ENCODE measurements around the gene SLC25A2. TPM values are rescaled to one million over a fixed set of nuclear protein-coding genes. Genes with fewer than 3 reads are reported as not detected.
"Not testable (repeated sequence)": the region's sequence is repeated elsewhere in the genome, so short reads cannot be mapped to it uniquely, and the experiment has no call there.

SLC25A2 gene
- under 1 TPM; 0.46 to 0.63 TPM for total RNA-seq

- Mint-ChIP-seq H3K4me3 (no peak within 1 kb of the TSS), H3K36me3 (ENCODE audit: insufficient read depth in 2 of 2) (peaks cover 22 to 23% of the 10 kb centered on the region in 2 donors), H3K27me3 (ENCODE audit: low read depth) (no peaks in the 10 kb centered on the region), H3K4me1 (ENCODE audit: low read depth) (no peaks in the 10 kb centered on the region), H3K27ac (no peak within 1 kb of the TSS), H3K9me3 (peaks cover 6 to 21% of the 10 kb centered on the region in 2 donors)
- ATAC-seq (replicated peaks in 1 of 2) (no peak), DNase-seq (no peak)
Measured at GRCh38 chr5:141303756-141304155, at the start of gene SLC25A2. Gene SLC25A2, minus strand, starts transcription at chr5:141304049. Its CDS starts 184 bp downstream, at chr5:141303865.

- DNase-seq: no peak
- peaks cover 17 to 19% of the 10 kb centered on the region in 2 donors for H3K36me3 Mint-ChIP-seq (ENCODE audit: insufficient read depth in 2 of 2)
- H3K27me3 Mint-ChIP-seq (ENCODE audit: low read depth): peaks cover 77% of the 10 kb centered on the region
- no peak overlapping the region for H3K27ac Mint-ChIP-seq
- ATAC-seq (replicated peaks in 1 of 2): no peak
- peaks cover 6% of the 10 kb centered on the region for H3K4me1 Mint-ChIP-seq (ENCODE audit: low read depth)
- H3K4me3 Mint-ChIP-seq: no peak overlapping the region
- peaks cover 8 to 12% of the 10 kb centered on the region in 2 donors for H3K9me3 Mint-ChIP-seq
Measured at GRCh38 chr5:141351591-141351990, 47.7 kb upstream of the SLC25A2 start.

DNA sequence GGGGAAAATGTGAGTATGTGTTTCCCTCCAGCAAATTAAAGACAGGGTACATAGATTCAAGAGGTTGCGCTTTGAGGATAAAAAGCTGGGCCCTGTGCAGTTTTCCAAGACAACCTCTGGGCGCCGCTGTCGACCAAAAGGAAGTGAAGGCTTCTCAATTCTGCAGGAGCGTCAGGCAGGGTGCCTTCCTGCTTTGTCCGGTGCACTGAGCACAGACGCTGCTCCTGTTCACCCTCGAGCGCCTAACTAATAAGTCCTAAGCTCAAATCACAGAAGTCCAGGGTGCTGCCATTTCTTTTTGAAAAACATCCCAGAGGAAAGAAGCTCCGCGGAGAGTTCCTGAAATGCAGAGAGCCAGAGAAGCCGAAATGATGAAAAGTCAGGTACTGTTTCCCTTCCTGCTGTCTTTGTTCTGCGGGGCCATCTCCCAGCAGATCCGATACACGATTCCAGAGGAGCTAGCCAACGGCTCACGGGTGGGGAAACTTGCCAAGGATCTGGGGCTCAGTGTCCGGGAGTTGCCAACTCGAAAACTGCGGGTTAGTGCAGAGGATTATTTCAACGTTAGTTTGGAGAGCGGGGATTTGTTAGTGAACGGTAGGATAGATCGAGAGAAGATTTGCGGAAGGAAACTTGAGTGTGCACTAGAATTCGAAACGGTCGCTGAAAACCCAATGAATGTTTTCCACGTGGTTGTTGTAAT is 46.2 kb upstream of the SLC25A2 start, which contains the start of gene PCDHGB1:
Gene PCDHGB1 (plus strand): TSS at position 183 of the 703 bp plus-strand sequence. CDS start 162 bp downstream, at position 345.
- peak within 1 kb of the TSS; percentile 50 for H3K27ac Mint-ChIP-seq
- peak; percentile 38 to 51 for DNase-seq
- peak within 1 kb of the TSS; percentile 75 to 82 for H3K4me3 Mint-ChIP-seq
- H3K9me3 Mint-ChIP-seq: peaks cover 10 to 15% of the 10 kb centered on the region in 2 donors
- H3K4me1 Mint-ChIP-seq (ENCODE audit: low read depth): peaks cover 6% of the 10 kb centered on the region
- peaks cover 74% of the 10 kb centered on the region for H3K27me3 Mint-ChIP-seq (ENCODE audit: low read depth)
- peaks cover 15 to 30% of the 10 kb centered on the region in 2 donors for H3K36me3 Mint-ChIP-seq (ENCODE audit: insufficient read depth in 2 of 2)
- ATAC-seq (replicated peaks in 1 of 2): no peak

DNA sequence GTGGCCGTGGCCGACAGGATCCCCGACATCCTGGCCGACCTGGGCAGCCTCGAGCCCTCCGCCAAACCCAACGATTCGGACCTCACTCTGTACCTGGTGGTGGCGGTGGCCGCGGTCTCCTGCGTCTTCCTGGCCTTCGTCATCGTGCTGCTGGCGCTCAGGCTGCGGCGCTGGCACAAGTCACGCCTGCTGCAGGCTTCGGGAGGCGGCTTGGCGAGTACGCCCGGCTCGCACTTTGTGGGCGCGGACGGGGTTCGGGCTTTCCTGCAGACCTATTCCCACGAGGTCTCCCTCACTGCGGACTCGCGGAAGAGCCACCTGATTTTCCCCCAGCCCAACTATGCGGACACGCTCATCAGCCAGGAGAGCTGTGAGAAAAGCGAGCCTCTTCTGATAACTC is 42.2 kb upstream of the SLC25A2 start:
- H3K4me1 Mint-ChIP-seq (ENCODE audit: low read depth); DNase-seq; ATAC-seq (replicated peaks in 1 of 2); H3K27ac Mint-ChIP-seq; H3K4me3 Mint-ChIP-seq: not testable (repeated sequence)
- Mint-ChIP-seq H3K36me3 (ENCODE audit: insufficient read depth in 2 of 2) (peaks cover 16 to 39% of the 10 kb centered on the region in 2 donors), H3K27me3 (ENCODE audit: low read depth) (peaks cover 67% of the 10 kb centered on the region), H3K9me3 (peaks cover 8 to 10% of the 10 kb centered on the region in 2 donors)

- DNase-seq (no peak), ATAC-seq (replicated peaks in 1 of 2) (no peak)
- Mint-ChIP-seq H3K9me3 (peaks cover 9 to 12% of the 10 kb centered on the region in 2 donors), H3K27me3 (ENCODE audit: low read depth) (peaks cover 62% of the 10 kb centered on the region), H3K4me1 (ENCODE audit: low read depth) (peaks cover 6% of the 10 kb centered on the region), H3K36me3 (ENCODE audit: insufficient read depth in 2 of 2) (peaks cover 18 to 42% of the 10 kb centered on the region in 2 donors), H3K4me3 (no peak overlapping the region), H3K27ac (no peak overlapping the region)
Measured at GRCh38 chr5:141345327-141345726, 41.5 kb upstream of the SLC25A2 start.

- peaks cover 55% of the 10 kb centered on the region for H3K27me3 Mint-ChIP-seq (ENCODE audit: low read depth)
- H3K9me3 Mint-ChIP-seq: peaks cover 8 to 12% of the 10 kb centered on the region in 2 donors
- no peaks in the 10 kb centered on the region for H3K4me1 Mint-ChIP-seq (ENCODE audit: low read depth)
- ATAC-seq (replicated peaks in 1 of 2): no peak
- no peak for DNase-seq
- H3K27ac Mint-ChIP-seq: no peak overlapping the region
- peaks cover 19 to 38% of the 10 kb centered on the region in 2 donors for H3K36me3 Mint-ChIP-seq (ENCODE audit: insufficient read depth in 2 of 2)
- peak overlapping the region; percentile 72 to 78 for H3K4me3 Mint-ChIP-seq
Measured at GRCh38 chr5:141343953-141344463, 40.2 kb upstream of the SLC25A2 start.

DNA sequence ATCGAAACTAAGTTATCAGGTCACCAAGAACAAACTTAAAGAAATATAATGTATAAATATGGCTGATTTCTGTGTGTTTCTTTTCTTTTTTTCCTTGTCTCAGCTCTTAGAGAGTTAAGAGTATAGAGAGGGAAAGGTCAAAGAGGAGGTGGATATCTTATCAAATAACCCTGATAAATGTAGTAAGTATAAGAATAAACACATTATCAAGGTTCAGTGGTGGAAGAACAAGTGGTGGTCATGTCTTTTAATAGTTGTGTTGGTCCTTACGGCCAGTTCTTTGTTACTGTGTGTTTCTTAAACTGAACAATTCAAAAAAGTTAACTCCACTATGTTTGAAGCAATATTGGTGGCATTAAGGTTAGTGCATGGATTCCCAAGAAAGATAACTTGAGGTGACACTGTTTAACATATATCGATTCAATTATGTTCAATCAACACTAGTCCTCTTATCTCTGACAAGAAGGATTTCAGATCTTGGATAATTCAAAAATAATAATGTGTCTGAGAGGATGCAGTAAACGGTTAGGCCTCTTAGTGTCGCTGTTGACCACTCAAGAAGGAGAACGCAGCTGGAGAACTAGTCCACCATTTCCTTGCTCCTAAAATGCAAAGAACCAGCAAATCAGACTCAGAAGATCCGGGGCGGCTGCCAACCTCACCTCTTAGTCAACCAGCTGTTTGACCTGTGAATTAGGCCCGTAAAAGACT is 39.5 kb upstream of the SLC25A2 start, which contains the start of gene PCDHGA3:
Gene PCDHGA3 (plus strand): TSS at position 588 of the 711 bp plus-strand sequence. CDS start 205 bp downstream, outside the sequence.
- Mint-ChIP-seq H3K9me3 (peaks cover 8 to 14% of the 10 kb centered on the region in 2 donors), H3K4me3 (peak within 1 kb of the TSS; percentile 72 to 78), H3K4me1 (ENCODE audit: low read depth) (no peaks in the 10 kb centered on the region), H3K36me3 (ENCODE audit: insufficient read depth in 2 of 2) (peaks cover 21 to 39% of the 10 kb centered on the region in 2 donors), H3K27me3 (ENCODE audit: low read depth) (peaks cover 55% of the 10 kb centered on the region), H3K27ac (no peak within 1 kb of the TSS)
- DNase-seq (peak in 1 of 2 donors; percentile 33), ATAC-seq (replicated peaks in 1 of 2) (no peak)

DNA sequence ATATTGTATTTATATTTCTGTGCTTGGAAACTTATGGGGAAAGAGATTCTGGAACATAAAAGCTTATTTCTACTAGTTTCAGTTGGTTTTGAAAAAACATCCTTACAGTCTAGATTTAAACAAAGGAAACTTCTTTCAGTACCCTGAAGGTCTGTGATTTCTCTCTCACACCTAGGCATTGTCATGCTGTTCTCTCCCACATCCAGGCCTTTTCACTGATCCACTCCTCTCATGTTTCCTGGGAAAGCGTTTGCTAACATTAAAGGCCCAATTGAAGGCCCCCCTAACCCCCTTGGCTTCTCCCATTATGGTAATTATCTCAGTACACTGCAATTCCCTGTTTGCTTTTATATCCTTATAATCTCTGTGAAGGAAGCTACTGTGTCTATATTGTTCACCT is 38.9 kb upstream of the SLC25A2 start:
- Mint-ChIP-seq H3K27me3 (ENCODE audit: low read depth) (peaks cover 60% of the 10 kb centered on the region), H3K9me3 (peaks cover 9 to 14% of the 10 kb centered on the region in 2 donors)
- ATAC-seq (replicated peaks in 1 of 2): no peak

DNA sequence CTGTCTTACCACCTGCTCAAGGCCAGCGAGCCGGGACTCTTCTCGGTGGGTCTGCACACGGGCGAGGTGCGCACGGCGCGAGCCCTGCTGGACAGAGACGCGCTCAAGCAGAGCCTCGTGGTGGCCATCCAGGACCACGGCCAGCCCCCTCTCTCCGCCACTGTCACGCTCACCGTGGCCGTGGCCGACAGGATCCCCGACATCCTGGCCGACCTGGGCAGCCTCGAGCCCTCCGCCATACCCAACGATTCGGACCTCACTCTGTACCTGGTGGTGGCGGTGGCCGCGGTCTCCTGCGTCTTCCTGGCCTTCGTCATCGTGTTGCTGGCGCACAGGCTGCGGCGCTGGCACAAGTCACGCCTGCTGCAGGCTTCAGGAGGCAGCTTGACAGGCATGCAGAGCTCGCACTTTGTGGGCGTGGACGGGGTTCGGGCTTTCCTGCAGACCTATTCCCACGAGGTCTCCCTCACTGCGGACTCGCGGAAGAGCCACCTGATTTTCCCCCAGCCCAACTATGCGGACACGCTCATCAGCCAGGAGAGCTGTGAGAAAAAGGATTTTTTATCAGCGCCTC is 37.0 kb upstream of the SLC25A2 start:
- DNase-seq; ATAC-seq (replicated peaks in 1 of 2); H3K4me3 Mint-ChIP-seq; H3K4me1 Mint-ChIP-seq (ENCODE audit: low read depth); H3K27ac Mint-ChIP-seq: not testable (repeated sequence)
- Mint-ChIP-seq H3K9me3 (peaks cover 8 to 17% of the 10 kb centered on the region in 2 donors), H3K36me3 (ENCODE audit: insufficient read depth in 2 of 2) (peaks cover 22 to 31% of the 10 kb centered on the region in 2 donors), H3K27me3 (ENCODE audit: low read depth) (peaks cover 53% of the 10 kb centered on the region)

More for the DNA sequence above, 38.9 kb upstream of the SLC25A2 start:
- H3K4me1 Mint-ChIP-seq (ENCODE audit: low read depth): no peaks in the 10 kb centered on the region
- peaks cover 23 to 40% of the 10 kb centered on the region in 2 donors for H3K36me3 Mint-ChIP-seq (ENCODE audit: insufficient read depth in 2 of 2)
- H3K27ac Mint-ChIP-seq: no peak overlapping the region
- no peak for DNase-seq
- no peak overlapping the region for H3K4me3 Mint-ChIP-seq

DNA sequence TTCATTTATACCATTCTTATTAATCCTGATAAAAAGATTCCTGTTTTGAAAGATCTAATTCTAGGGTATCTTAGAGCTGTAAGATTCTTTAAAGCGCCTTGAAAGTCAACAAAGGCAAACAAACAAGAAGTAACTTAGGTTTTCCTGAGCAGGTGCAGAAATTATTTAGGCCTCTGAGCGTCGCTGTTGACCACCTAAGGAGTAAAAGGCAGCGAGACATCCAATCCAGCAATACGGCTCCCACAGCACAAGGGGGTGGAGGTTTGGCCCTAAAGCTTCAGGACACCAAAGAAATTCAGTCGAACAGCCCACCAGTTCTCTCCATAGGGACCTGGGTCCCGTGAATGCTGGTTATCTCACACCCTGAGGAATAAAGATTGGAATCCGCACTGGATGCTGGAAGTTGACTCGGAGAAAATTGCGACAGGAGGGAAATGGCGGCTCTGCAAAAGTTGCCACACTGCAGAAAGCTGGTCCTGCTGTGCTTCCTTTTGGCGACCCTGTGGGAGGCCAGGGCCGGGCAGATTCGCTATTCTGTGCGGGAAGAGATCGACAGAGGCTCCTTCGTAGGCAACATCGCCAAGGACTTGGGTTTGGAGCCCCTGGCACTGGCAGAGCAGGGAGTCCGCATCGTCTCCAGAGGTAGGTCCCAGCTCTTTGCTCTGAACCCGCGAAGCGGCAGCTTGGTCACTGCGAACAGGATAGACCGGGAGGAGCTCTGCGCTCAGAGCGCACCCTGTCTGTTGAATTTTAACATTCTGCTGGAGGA is 34.9 kb upstream of the SLC25A2 start, which contains the start of gene PCDHGA2:
Gene PCDHGA2 (plus strand): TSS at position 223 of the 769 bp plus-strand sequence.
- Mint-ChIP-seq H3K27ac (no peak within 1 kb of the TSS), H3K9me3 (peaks cover 8 to 16% of the 10 kb centered on the region in 2 donors), H3K4me1 (ENCODE audit: low read depth) (no peaks in the 10 kb centered on the region), H3K36me3 (ENCODE audit: insufficient read depth in 2 of 2) (peaks cover 22 to 29% of the 10 kb centered on the region in 2 donors), H3K27me3 (ENCODE audit: low read depth) (peaks cover 57% of the 10 kb centered on the region), H3K4me3 (peak within 1 kb of the TSS; percentile 56 to 73)
- ATAC-seq (replicated peaks in 1 of 2) (peak in 1 of 2 donors; percentile 40), DNase-seq (peak in 1 of 2 donors; percentile 30)

DNA sequence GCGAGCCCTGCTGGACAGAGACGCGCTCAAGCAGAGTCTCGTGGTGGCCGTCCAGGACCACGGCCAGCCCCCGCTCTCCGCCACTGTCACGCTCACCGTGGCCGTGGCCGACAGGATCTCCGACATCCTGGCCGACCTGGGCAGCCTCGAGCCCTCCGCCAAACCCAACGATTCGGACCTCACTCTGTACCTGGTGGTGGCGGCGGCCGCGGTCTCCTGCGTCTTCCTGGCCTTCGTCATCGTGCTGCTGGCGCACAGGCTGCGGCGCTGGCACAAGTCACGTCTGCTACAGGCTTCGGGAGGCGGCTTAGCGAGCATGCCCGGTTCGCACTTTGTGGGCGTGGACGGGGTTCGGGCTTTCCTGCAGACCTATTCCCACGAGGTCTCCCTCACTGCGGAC is 28.7 kb upstream of the SLC25A2 start:
- not testable (repeated sequence) for H3K27ac Mint-ChIP-seq; H3K4me1 Mint-ChIP-seq (ENCODE audit: low read depth); H3K4me3 Mint-ChIP-seq; DNase-seq; ATAC-seq (replicated peaks in 1 of 2)
- H3K9me3 Mint-ChIP-seq: peaks cover 6 to 19% of the 10 kb centered on the region in 2 donors
- peaks cover 56% of the 10 kb centered on the region for H3K27me3 Mint-ChIP-seq (ENCODE audit: low read depth)
- peaks cover 18 to 19% of the 10 kb centered on the region in 2 donors for H3K36me3 Mint-ChIP-seq (ENCODE audit: insufficient read depth in 2 of 2)
